ENCODE results near the gene MOCOS. TPM values are rescaled to one million over a fixed set of nuclear protein-coding genes. Genes with fewer than 3 reads are reported as not detected.

MOCOS gene
- total RNA-seq, 2 donors from 2014 or later, result 2.5 to 3.9 TPM

GRCh38 chr18:36308711-36309435, 121.6 kb downstream of the MOCOS start:
- no peaks in the 10 kb centered on the region for H3K27me3 ChIP-seq (replicated peaks; ENCODE audit: insufficient read depth)
- DNase-seq (ENCODE audit: low spot score), result no peak
- H3K27ac ChIP-seq, result no peak overlapping the region
- intact Hi-C loops (cut with DNase I), result loop anchor here (10.0 kb wide), 1 partner anchor 86 kb away; no protein-coding TSS in a partner anchor
- H3K36me3 ChIP-seq, result no peaks in the 10 kb centered on the region
- 79% methylated on average over 7 of the region's 7 CpGs for WGBS
- no peak overlapping the region for H3K4me3 ChIP-seq
- no peaks in the 10 kb centered on the region for H3K4me1 ChIP-seq (replicated peaks)
- H3K9me3 ChIP-seq, result no peaks in the 10 kb centered on the region
- TF ChIP-seq POLR2AphosphoS5 (IDR thresholded peaks at IDR 0.05), result no peak
- TF ChIP-seq, protein P1, sequence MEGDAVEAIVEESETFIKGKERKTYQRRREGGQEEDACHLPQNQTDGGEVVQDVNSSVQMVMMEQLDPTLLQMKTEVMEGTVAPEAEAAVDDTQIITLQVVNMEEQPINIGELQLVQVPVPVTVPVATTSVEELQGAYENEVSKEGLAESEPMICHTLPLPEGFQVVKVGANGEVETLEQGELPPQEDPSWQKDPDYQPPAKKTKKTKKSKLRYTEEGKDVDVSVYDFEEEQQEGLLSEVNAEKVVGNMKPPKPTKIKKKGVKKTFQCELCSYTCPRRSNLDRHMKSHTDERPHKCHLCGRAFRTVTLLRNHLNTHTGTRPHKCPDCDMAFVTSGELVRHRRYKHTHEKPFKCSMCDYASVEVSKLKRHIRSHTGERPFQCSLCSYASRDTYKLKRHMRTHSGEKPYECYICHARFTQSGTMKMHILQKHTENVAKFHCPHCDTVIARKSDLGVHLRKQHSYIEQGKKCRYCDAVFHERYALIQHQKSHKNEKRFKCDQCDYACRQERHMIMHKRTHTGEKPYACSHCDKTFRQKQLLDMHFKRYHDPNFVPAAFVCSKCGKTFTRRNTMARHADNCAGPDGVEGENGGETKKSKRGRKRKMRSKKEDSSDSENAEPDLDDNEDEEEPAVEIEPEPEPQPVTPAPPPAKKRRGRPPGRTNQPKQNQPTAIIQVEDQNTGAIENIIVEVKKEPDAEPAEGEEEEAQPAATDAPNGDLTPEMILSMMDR (IDR thresholded peaks at IDR 0.05), result no peak
- no peak for TF ChIP-seq POLR2A (IDR thresholded peaks at IDR 0.05)

- 54% methylated on average over 11 of the region's 11 CpGs for WGBS
- intact Hi-C loops (cut with DNase I), result loop anchor here (10.0 kb wide), 1 partner anchor 85 kb away; no protein-coding TSS in a partner anchor
- H3K4me3 ChIP-seq, result no peak overlapping the region
Observed at GRCh38 chr18:36309436-36310391, 122.4 kb downstream of the MOCOS start.

DNA sequence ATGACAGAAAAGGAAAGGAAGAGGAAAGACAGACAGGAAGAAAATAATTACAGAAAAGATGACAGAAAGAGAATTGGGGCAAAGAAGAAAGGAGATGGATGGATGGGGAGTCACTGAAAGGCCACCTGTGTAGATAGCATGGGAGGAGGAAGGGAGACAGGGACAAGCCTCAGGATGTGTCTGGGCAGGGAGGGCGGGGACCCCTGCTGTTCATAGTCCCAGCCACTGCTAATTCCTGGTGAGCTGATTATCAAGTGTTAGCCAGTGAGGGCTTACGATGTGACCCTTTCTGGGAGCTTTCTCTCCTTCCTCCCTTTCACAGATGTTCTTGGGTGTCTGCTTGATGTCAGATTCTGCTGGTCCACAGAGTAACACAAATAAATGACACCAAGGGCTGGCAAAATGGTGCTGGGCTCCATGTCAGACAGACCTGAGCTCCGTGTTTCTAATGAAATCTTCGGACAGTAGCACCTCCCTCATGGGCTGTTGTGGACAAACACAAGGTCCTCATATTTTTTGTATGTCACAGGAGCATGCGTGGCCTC, 123.8 kb downstream of the MOCOS start:
- intact Hi-C loops (cut with DNase I), result no loop called here
- no peak for TF ChIP-seq POLR2AphosphoS5 (IDR thresholded peaks at IDR 0.05)
- no peak for TF ChIP-seq POLR2A (IDR thresholded peaks at IDR 0.05)
- TF ChIP-seq, protein P1 (IDR thresholded peaks at IDR 0.05), result no peak

More at GRCh38 chr18:36309436-36310391, 122.4 kb downstream of the MOCOS start:
- DNase-seq (ENCODE audit: low spot score), result no peak
- no peak for TF ChIP-seq POLR2AphosphoS5 (IDR thresholded peaks at IDR 0.05)
- TF ChIP-seq, protein P1 (IDR thresholded peaks at IDR 0.05), result no peak
- TF ChIP-seq POLR2A (IDR thresholded peaks at IDR 0.05), result no peak
- no peaks in the 10 kb centered on the region for H3K4me1 ChIP-seq (replicated peaks)
- no peak overlapping the region for H3K27ac ChIP-seq
- no peaks in the 10 kb centered on the region for H3K9me3 ChIP-seq
- H3K36me3 ChIP-seq, result no peaks in the 10 kb centered on the region
- no peaks in the 10 kb centered on the region for H3K27me3 ChIP-seq (replicated peaks; ENCODE audit: insufficient read depth)

DNA sequence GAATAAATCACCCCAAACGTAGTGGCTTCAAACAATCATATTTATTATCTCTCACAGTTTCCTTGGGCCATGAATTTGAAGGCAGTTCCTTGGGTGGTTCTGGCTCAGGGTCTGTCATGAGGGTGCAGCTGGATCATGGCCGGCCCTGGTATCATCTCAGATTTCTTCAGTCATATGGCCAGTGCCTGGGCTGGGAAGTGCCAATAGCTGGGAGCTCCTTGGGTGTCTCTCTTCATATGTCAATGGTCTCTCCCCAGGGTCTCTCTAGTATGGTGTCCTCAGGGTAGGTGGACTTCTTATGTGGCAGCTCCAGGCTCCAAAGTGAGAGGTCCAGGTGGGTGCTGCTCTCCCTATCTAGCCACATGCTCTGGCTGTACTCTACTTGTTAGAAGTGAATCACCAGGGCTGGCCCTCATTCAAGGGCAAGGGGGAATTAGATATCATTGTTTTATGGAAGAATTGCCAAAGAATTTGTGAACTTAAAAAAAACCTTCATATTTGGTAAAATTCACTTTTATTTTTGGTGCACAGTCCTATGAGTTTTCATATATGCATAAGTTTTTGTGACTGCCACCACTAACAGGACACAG, 125.6 kb downstream of the MOCOS start:
- Histone ChIP-seq H3K4me1 (replicated peaks) (no peaks in the 10 kb centered on the region), H3K36me3 (no peaks in the 10 kb centered on the region), H3K27ac (no peak overlapping the region), H3K4me3 (no peak overlapping the region), H3K27me3 (replicated peaks; ENCODE audit: insufficient read depth) (no peaks in the 10 kb centered on the region), H3K9me3 (no peaks in the 10 kb centered on the region)
- DNase-seq (ENCODE audit: low spot score), result no peak
- 93% methylated on average over 2 of the region's 2 CpGs for WGBS
- TF ChIP-seq POLR2A (IDR thresholded peaks at IDR 0.05) (no peak), POLR2AphosphoS5 (IDR thresholded peaks at IDR 0.05) (no peak)
- TF ChIP-seq, protein P1 (IDR thresholded peaks at IDR 0.05), result no peak
- intact Hi-C loops (cut with DNase I), result no loop called here

More for the DNA sequence above, 123.8 kb downstream of the MOCOS start:
- no peaks in the 10 kb centered on the region for H3K27me3 ChIP-seq (replicated peaks; ENCODE audit: insufficient read depth)
- H3K9me3 ChIP-seq, result no peaks in the 10 kb centered on the region
- no peaks in the 10 kb centered on the region for H3K4me1 ChIP-seq (replicated peaks)
- no peak overlapping the region for H3K4me3 ChIP-seq
- 91% methylated on average over 5 of the region's 5 CpGs for WGBS
- no peak overlapping the region for H3K27ac ChIP-seq
- no peaks in the 10 kb centered on the region for H3K36me3 ChIP-seq
- DNase-seq (ENCODE audit: low spot score), result no peak
